GM10248 (cell line): ENCODE data around the gene CCNY.

ENCODE experiments used
- CTCF ChIA-PET: fragments of 300-600 bp; sonication (Branson Sonifier 250); formaldehyde crosslinking; extraction: SDS; loops from one replicate; lab custom pipeline; 2021; ENCODE audit warnings: antibody characterized with exemption; lab: Yijun Ruan, JAX
- POLR2A ChIA-PET: fragments of 350-650 bp; sonication (Branson Sonifier 250); formaldehyde crosslinking; extraction: SDS; loops from one replicate; lab custom pipeline; 2020; ENCODE audit warnings: antibody characterized with exemption; lab: Yijun Ruan, JAX
- DNase-seq: peaks from one replicate; pipeline ENCODE4 v3.0.0; 2012; ENCODE audit errors: extremely low spot score
- CTCF ChIP-seq: IDR thresholded peaks from 2 replicates; pipeline ENCODE4 v1.5.1; 2012; ENCODE audit warnings: mild to moderate bottlenecking, low read depth; ENCODE audit errors: extremely low read depth, missing control alignments, control extremely low read depth

CCNY gene

GRCh38 chr10:35608328-35608672, 272.0 kb downstream of the CCNY start:
- no peak for DNase-seq
- TF ChIP-seq CTCF, result no peak
- ChIA-PET POLR2A (no interaction called here), CTCF (no interaction called here)

- ChIA-PET POLR2A (no interaction called here), CTCF (interaction anchor here (1.4 kb wide), 1 partner anchor 10 kb away, joined by 3 read pairs; no protein-coding TSS in a partner anchor)
- DNase-seq, result no peak
- no peak for TF ChIP-seq CTCF
These were observed 275.4 kb downstream of the CCNY start for GRCh38 chr10:35611750-35612149.

GRCh38 chr10:35612385-35613106, 276.2 kb downstream of the CCNY start:
- DNase-seq, result no peak
- ChIA-PET CTCF (interaction anchor here (0.8 to 1.4 kb wide), 4 partner anchors 9 to 27 kb away, joined by 3 to 6 read pairs (median 4); no protein-coding TSS in a partner anchor), POLR2A (no interaction called here)
- no peak for TF ChIP-seq CTCF

GRCh38 chr10:35613107-35613440, 276.8 kb downstream of the CCNY start:
- DNase-seq, result no peak
- ChIA-PET POLR2A (no interaction called here), CTCF (interaction anchor here (0.8 to 1.7 kb wide), 5 partner anchors 8 to 1268 kb away, joined by 3 to 6 read pairs (median 4); no protein-coding TSS in a partner anchor)
- no peak for TF ChIP-seq CTCF

GRCh38 chr10:35613597-35614226, 277.4 kb downstream of the CCNY start:
- TF ChIP-seq CTCF, result no peak
- ChIA-PET POLR2A (no interaction called here), CTCF (interaction anchor here (0.7 to 1.7 kb wide), 5 partner anchors 19 to 1267 kb away, joined by 3 to 6 read pairs (median 4); no protein-coding TSS in a partner anchor)
- no peak for DNase-seq

GRCh38 chr10:35614312-35614711, 278.0 kb downstream of the CCNY start:
- ChIA-PET CTCF (interaction anchor here (0.7 to 1.7 kb wide), 3 partner anchors 20 to 1267 kb away, joined by 3 to 4 read pairs (median 3); no protein-coding TSS in a partner anchor), POLR2A (no interaction called here)
- TF ChIP-seq CTCF, result no peak
- DNase-seq, result no peak
